Measurements from ENCODE around the gene CDH23.

Gene CDH23

GRCh38 chr10:71735709-71736569 lies 339.2 kb downstream of the CDH23 start:
- no peak for DNase-seq

DNA sequence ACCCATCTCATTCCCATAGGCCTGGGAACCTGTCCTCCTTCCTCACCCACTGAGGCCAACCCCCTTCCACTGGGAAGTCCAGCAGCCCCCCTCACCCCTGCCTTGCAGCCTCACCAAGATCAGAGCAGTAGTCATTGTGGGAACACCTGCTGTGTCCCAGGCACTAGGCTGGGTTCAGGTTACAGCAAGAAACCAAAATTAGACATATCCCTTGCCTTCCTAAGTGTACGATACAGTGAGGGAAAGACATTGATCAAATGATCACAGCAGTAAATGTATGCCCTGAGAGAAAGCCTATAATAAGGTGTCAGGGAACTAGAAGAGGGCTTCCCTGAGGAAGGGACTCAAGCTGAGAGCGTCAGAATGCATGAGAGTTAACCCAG lies 339.8 kb downstream of the CDH23 start:
- no peak for DNase-seq

DNA sequence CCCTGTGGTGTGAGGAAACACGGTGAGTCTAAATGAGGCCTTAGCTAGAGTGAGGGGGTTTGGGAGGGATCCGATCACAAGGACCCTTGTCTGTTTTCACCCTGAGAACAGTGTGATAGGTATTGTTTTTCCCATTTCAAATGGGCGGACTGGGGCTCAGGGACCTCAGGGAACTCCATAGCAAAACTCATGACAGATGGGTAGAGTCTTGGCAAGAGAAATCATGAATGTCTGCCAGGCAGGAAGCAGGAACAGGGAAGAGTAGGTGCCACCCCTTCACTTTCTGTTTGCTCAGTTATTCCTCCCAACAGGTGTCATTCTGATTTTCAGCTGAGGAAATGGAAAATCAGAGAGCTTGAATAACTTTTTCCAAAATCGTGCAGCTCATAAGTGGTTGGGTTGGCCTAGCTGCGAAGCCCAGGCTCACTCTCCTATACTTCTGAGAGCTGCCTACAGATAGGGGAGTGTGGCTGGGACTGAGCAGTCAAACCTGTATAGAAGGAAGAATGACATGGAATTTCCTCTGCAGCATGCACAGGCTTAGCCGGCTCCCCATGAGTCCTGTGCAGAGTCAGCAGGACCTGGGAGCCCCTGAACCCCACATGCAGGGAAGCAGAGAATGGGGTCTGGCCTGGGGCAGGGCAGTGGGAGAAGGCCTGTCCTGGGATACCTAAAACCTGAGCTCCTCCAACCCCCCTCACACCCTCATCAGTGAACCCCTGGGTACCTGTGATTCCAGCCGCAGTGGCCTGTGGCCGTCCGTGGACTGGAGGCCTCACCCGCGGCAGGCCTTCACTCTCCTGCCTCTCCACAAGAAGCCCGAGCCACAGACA lies 340.5 kb downstream of the CDH23 start:
- DNase-seq, result no peak

- DNase-seq, result no peak
Observed at GRCh38 chr10:71737834-71738197, 341.1 kb downstream of the CDH23 start.

DNA sequence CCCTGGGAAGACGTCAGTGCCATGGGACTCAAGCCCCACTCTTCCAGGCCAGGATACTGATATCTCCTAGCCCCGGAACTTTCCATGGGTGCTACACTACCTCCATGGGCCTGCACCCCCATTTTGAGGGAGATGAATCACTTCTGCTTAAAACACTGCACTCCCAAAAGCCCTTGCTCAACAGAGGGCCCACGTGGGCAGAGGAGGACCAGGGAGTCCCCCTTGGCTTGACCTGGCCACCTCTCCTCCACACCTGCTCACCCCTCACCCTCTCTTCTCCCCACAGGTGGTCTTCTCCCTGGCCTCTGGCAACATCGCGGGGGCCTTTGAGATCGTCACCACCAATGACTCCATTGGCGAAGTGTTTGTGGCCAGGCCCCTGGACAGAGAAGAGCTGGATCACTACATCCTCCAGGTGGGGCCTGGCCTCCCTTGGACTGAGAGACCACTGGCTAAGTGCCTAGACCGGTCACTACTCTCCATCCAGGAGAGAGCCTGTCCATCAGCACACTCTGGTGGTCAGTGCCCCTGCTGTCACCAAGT lies 342.7 kb downstream of the CDH23 start:
- no peak for DNase-seq

DNA sequence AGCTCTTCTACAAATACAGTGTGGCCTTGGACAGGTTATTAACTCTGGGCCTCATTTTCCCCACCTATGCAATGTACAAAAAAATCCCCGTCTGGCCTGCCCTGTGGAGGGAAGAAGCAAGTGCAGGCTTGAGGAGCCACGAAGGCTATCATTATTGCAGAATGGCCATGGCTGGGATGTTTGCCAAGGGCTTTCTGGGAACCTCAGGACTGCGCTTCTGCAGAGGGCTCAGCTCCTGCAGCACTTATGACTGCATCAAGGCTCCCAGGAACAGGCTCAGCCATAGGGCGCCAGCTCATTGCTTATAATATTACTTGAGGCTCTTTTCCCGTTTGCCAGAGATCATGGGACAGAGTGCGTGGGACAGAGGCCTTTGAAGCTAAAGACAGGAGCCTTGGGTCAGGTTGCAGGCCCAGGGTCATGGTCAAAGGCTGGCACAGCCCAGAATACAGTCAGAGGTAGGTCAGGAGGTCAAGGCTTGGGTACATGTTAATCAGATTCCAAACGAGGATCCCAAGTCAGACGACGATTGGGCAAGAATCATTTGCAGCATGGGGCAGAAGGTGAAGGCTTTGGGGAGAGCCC lies 343.4 kb downstream of the CDH23 start:
- DNase-seq, result no peak

GRCh38 chr10:71741029-71741428 lies 344.3 kb downstream of the CDH23 start:
- DNase-seq, result no peak

GRCh38 chr10:71741671-71742070 lies 345.0 kb downstream of the CDH23 start:
- DNase-seq, result no peak

DNA sequence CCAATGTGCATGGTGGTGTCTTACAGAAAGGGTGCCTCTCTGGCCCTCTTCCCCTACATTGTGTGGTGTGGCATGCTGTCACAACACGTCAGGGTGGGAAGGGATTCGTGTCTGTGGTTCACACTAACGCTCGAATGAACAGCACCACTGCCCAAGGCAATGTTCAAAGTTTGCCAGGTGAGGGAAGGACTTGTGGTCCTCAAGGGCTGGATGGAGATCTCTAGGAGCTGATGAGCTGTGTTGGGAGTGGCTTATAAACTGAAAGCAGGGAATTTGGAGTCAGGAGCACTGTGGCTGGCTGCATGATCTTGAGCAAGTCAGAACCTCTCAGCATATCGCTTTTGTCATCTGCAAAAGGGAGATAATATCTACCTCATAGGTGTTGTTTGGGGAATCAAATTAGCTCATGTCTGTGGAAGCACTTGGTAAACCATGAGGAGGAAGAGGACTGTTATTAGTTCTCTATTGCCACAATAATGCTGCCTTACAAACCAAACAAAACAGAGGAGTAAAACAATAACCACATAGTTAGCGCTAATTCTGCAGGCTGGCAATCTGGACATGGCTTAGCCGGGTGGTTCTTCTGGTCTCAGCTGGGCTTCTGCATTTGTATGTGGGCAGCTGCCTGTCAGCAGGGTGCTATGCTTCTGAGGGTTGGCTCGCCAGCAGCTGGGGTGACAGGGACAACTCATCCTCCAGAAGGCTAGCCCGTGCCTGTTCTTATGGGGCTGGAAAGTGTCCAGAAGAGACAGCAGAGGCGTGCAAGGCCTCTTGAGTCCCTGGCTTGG lies 345.8 kb downstream of the CDH23 start:
- peak; percentile 24 for DNase-seq

DNA sequence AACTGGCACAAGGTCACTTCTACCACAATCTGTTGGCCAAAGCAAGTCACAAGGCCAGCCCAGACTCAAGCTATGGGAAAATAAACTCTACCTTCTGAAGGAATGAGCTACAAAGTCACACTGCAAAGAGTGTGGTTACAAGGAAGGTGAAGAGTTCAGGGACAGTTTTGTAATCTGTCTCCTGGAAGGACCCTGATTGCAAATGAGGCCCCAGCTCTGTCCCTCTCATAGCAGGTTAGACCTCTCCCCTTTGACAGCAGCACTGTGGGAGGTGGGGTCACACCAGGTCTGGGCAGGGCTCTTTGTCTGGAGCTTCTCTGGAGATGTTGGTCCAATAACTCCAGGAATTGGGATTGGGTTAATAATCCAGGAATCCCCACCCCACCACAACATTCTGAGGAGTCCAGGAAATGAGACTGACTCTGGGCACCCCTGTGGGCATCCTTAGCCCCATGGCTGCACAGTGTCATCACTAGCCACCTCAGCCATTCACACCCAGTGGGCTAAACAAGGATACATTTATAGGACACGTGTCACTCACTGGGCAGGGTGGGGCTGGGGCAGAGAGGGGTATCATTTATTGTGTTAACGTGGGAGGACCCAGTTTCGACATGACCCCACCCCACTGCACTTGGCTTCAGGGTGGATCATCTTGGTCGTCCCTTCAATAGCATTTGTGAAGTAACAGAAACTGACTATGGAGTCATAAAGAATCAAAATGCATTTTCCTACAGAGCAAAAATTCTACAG lies 346.5 kb downstream of the CDH23 start:
- no peak for DNase-seq

DNA sequence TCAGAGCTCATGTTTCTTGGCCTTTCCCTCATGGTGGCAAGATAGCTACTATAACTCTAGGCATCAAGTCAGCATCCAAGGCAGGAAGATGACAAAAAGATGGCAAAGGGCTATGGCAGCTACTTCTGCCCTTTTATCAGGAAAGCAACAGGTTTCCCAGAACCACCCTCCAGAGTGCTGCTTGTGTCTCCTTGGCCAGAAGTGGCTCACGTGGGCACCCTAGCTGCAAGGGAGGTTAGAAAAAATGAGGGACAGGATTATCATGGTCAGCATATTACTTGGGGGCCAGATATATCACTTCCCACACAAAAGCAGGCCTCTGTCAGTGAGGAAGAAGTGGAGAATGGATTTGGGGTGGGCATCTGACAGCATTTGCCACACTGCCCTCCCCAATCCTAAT lies 347.1 kb downstream of the CDH23 start:
- DNase-seq, result no peak

- DNase-seq, result no peak
Observed at GRCh38 chr10:71744897-71745663, 348.4 kb downstream of the CDH23 start.

DNA sequence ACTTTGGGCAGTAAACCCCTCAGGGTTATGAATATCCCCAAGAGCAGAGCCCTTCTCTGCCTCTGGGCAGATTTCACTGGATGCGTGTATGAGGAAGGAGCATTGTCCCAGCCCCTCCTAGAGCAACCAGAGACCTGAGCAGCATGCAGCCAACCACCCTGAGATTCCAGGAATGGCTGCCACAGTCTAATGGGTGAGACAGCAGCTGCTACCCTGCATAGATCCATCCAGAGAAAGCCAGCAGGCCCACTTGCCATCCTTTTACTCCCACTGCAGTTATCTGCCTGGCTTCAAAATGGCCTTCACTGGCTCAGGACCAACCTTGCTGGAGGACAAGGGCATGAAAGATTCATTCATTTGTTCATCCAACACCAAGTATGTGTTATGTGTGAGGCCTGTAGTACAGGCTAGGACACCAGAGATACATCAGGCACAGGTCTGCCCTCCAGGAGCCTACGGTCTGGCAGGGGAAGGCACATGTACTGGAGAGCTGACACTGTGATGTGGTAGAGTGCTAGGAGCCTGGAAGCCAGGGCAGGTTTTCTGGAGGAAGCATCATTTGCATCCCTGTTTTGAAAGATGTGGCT lies 349.0 kb downstream of the CDH23 start:
- DNase-seq, result no peak

DNA sequence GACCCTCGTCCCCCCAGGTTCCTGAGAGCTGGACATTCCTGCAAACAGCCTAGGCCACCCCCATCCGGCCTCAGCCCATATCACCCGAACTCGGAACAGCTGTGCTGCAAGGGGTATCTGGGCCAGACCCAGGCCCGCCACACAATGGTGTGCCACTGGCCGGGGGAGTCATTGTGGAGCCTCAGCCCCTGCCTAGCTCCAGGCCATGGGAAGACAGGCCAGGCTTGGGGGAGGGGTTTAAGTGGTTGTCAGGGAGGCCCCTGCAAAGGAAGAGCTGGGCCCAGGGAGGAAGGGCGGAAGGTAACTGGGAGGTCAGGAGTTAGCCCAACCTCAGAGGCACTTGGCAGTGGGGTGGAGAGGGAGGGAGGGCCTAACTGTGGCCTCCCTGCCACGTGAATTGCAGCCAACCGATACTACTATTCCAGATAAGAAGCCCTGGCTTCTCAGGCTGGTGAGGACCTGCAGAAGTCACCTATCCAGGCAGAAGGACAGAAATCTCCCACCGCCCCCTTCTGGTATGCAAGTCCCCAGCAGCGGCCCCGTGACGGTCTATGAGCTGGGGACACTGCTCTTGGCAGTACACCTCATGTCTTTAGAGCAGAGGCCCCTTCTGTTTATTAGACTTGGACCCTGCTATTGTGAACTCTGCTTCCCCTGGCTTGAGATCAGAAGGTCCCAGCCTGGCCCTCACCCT lies 349.8 kb downstream of the CDH23 start:
- DNase-seq, result no peak

DNA sequence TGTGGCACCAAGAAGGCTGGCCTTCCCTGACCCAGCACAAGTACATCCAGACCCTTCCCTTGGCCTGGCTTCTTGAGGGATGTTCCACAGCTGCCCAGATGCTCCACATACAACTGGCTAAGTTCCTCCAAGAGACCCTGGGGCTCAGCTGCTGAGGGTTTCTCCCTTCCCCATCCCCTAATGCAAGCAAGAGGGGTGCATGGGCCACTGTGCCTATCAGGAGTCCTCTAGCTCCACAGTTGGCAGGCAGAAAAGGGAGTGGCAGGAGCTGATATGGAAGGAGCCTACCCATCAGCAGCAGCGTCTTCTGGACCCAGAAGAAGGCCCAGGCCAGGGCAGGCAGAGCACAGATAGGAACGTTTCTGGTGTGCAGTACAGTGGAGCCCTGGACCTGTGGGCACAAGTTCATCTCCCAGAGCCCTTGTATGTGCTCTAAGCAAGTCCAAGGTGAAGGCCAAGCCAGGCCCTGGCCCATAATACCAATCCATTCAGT lies 350.4 kb downstream of the CDH23 start:
- DNase-seq, result no peak

DNA sequence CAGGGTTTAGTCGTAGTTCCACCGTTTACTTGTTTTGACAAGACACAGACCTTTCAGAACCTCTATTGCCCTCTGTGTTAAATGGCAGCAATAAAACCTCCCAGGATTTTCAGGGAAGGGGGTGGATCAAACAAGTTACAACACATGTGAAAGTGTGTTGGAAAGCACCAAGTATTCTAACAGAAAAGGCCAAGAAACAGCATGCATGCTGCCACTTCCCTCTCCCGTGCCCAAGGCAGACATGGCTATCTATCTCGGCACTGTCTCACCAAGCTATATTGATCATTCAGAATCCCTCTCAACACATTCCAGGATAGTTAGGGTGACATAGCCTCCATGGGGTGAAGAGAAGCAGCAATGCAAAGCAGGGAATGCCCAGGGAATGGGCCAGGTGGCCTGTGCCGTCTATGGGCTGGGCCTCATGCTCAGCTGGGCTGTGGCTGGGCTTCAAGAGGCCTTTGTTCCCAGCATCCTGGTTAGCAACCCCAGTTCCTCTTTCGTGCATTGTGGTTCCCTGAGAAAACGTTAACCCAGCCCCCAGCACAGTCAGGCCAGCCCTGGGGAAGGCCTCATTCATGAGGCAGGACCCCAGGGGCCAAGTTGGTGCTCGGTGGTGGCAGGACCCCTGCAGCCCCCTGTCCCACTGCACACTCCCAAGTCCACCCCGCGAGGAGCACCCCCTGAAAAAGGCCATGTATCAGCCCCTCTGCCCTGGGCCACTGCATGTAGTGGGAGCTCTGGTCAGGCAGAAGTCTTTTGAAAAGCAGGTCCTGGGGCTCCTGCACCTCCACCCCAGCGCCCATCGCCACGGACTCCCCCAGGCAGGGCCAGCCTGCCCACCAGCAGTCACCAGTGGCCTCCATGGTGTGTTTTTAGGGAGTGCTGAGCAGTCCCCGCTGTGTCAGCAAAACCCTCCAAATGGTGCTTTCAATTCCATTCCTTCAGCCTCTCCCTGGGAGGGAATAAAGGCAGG lies 351.1 kb downstream of the CDH23 start:
- no peak for DNase-seq

- DNase-seq, result no peak
Observed at GRCh38 chr10:71748671-71749191, 352.0 kb downstream of the CDH23 start.

GRCh38 chr10:71749396-71749795 lies 352.7 kb downstream of the CDH23 start:
- no peak for DNase-seq
